HL-60 (cell line): ENCODE results near the gene CGB2.
A peak's percentile ranks its signal among the peaks of the same experiment; 100 is the strongest.
"Not testable (repeated sequence)": the region's sequence is repeated elsewhere in the genome, so short reads cannot be mapped to it uniquely, and the experiment has no call there.

ENCODE experiments used
- DNase-seq, 2 experiments: peaks; one replicate each; pipeline ENCODE4 v3.0.0-alpha.2; 2010 to 2020; ENCODE audit warnings: low read depth in 1 of 2, low spot score in 1 of 2
- H3K27ac ChIP-seq: fragments of 250-450 bp; sonication (Bioruptor Pico); replicated peaks from 2 replicates; pipeline ENCODE4 v1.5.1; 2020; ENCODE audit warnings: mild to moderate bottlenecking, moderate library complexity
- H3K27me3 ChIP-seq: fragments of 250-450 bp; sonication (Bioruptor Pico); 2 replicates; pipeline ENCODE4 v1.5.1; 2021; ENCODE audit warnings: mild to moderate bottlenecking, moderate library complexity; ENCODE audit not compliant: insufficient read depth, poor library complexity, severe bottlenecking
- H3K4me3 ChIP-seq: replicated peaks from 2 replicates; pipeline ENCODE4 v1.5.1; 2011; ENCODE audit warnings: mild to moderate bottlenecking, control low read depth, low read length; ENCODE audit not compliant: insufficient read depth
- GABPA ChIP-seq: IDR thresholded peaks from 2 replicates; pipeline ENCODE4 v1.6.1; 2012; ENCODE audit warnings: low read depth
- POLR2AphosphoS5 ChIP-seq: IDR thresholded peaks from 2 replicates; pipeline ENCODE4 v1.6.1; 2012; ENCODE audit warnings: low read depth
- SPI1 ChIP-seq: IDR thresholded peaks from 2 replicates; pipeline ENCODE4 v1.6.1; 2012; ENCODE audit warnings: low read depth, mild to moderate bottlenecking, borderline replicate concordance
- TF ChIP-seq, protein P1 (sequence below): IDR thresholded peaks from 2 replicates; pipeline ENCODE4 v1.6.1; 2012; ENCODE audit warnings: low read depth; ENCODE audit not compliant: insufficient replicate concordance
- TF ChIP-seq, protein P2 (sequence below): IDR thresholded peaks from one replicate; pipeline ENCODE4 v1.5.1; 2011; ENCODE audit warnings: low read length, control low read depth, inconsistent platforms; ENCODE audit not compliant: insufficient read depth

The CGB2 gene

GRCh38 chr19:49042177-49042576 lies 10.5 kb downstream of the CGB2 start:
- Histone ChIP-seq H3K27ac (no peak overlapping the region), H3K27me3 (no peaks in the 10 kb centered on the region), H3K4me3 (no peak overlapping the region)
- DNase-seq, result no peak
- TF ChIP-seq, protein P1, sequence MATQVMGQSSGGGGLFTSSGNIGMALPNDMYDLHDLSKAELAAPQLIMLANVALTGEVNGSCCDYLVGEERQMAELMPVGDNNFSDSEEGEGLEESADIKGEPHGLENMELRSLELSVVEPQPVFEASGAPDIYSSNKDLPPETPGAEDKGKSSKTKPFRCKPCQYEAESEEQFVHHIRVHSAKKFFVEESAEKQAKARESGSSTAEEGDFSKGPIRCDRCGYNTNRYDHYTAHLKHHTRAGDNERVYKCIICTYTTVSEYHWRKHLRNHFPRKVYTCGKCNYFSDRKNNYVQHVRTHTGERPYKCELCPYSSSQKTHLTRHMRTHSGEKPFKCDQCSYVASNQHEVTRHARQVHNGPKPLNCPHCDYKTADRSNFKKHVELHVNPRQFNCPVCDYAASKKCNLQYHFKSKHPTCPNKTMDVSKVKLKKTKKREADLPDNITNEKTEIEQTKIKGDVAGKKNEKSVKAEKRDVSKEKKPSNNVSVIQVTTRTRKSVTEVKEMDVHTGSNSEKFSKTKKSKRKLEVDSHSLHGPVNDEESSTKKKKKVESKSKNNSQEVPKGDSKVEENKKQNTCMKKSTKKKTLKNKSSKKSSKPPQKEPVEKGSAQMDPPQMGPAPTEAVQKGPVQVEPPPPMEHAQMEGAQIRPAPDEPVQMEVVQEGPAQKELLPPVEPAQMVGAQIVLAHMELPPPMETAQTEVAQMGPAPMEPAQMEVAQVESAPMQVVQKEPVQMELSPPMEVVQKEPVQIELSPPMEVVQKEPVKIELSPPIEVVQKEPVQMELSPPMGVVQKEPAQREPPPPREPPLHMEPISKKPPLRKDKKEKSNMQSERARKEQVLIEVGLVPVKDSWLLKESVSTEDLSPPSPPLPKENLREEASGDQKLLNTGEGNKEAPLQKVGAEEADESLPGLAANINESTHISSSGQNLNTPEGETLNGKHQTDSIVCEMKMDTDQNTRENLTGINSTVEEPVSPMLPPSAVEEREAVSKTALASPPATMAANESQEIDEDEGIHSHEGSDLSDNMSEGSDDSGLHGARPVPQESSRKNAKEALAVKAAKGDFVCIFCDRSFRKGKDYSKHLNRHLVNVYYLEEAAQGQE, result no peak
- TF ChIP-seq, protein P2, sequence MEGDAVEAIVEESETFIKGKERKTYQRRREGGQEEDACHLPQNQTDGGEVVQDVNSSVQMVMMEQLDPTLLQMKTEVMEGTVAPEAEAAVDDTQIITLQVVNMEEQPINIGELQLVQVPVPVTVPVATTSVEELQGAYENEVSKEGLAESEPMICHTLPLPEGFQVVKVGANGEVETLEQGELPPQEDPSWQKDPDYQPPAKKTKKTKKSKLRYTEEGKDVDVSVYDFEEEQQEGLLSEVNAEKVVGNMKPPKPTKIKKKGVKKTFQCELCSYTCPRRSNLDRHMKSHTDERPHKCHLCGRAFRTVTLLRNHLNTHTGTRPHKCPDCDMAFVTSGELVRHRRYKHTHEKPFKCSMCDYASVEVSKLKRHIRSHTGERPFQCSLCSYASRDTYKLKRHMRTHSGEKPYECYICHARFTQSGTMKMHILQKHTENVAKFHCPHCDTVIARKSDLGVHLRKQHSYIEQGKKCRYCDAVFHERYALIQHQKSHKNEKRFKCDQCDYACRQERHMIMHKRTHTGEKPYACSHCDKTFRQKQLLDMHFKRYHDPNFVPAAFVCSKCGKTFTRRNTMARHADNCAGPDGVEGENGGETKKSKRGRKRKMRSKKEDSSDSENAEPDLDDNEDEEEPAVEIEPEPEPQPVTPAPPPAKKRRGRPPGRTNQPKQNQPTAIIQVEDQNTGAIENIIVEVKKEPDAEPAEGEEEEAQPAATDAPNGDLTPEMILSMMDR, result no peak

GRCh38 chr19:49042666-49043065 lies 11.0 kb downstream of the CGB2 start:
- not testable (repeated sequence) for H3K4me3 ChIP-seq, H3K27me3 ChIP-seq, H3K27ac ChIP-seq, DNase-seq

- not testable (repeated sequence) for H3K27me3 ChIP-seq, H3K27ac ChIP-seq, H3K4me3 ChIP-seq, DNase-seq
Observed at GRCh38 chr19:49043548-49043947, 11.9 kb downstream of the CGB2 start, which contains the start of gene CGB5. CGB5 (plus strand) TSS chr19:49043848; CDS start chr19:49044210, 362 bp downstream.

- H3K27ac ChIP-seq, H3K27me3 ChIP-seq, H3K4me3 ChIP-seq, DNase-seq: not testable (repeated sequence)
Observed at GRCh38 chr19:49049011-49049410, 17.3 kb downstream of the CGB2 start, which contains the start of gene CGB8. CGB8 (minus strand) TSS chr19:49049111; CDS start chr19:49048739, 372 bp downstream.

- H3K27me3 ChIP-seq, DNase-seq, H3K27ac ChIP-seq, H3K4me3 ChIP-seq: not testable (repeated sequence)
Observed at GRCh38 chr19:49049834-49050233, 18.1 kb downstream of the CGB2 start.

DNA sequence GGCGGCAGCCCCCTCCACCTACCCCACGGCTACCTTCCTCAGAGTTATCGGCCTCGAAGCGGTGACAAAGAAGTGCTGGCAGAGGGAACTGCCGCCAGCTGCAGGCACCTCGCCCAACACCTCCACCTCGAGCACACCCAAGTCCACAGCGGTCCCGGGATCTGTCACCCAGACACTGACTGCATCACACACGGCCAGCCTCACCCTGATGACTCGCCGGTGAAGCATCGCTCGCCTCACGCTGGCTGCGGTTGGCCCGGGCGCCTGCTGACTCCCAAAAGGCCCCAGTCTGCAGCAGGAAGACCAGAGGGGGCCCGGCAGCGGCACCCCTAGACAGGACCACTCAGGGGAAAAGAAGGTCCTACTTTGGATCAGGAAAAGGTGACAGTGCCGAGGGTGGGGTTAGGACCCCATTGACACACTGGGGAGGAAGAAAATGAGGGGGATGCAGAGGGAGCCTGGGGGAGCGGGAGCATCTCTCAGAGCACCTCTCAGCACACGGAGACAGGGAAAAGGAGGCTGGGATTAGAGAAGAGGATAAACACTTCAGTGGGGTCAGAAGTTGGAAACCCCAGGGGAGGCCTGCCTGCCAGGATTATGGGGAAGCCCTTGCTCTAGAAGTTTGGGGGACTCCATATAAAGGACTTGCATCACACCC lies 18.8 kb downstream of the CGB2 start:
- not testable (repeated sequence) for DNase-seq

GRCh38 chr19:49056101-49056901 lies 24.6 kb downstream of the CGB2 start:
- peak overlapping the region; percentile 35 for H3K4me3 ChIP-seq
- no peak overlapping the region for H3K27ac ChIP-seq
- peaks cover 48% of the 10 kb centered on the region for H3K27me3 ChIP-seq
- peak; percentile 9 to 15 for DNase-seq
- TF ChIP-seq SPI1, result no peak
- TF ChIP-seq GABPA, result no peak
- no peak for TF ChIP-seq POLR2AphosphoS5
- TF ChIP-seq, protein P1, result no peak
- TF ChIP-seq, protein P2, result no peak

More for the DNA sequence above, 18.8 kb downstream of the CGB2 start:
- not testable (repeated sequence) for H3K27ac ChIP-seq, H3K27me3 ChIP-seq, H3K4me3 ChIP-seq

DNA sequence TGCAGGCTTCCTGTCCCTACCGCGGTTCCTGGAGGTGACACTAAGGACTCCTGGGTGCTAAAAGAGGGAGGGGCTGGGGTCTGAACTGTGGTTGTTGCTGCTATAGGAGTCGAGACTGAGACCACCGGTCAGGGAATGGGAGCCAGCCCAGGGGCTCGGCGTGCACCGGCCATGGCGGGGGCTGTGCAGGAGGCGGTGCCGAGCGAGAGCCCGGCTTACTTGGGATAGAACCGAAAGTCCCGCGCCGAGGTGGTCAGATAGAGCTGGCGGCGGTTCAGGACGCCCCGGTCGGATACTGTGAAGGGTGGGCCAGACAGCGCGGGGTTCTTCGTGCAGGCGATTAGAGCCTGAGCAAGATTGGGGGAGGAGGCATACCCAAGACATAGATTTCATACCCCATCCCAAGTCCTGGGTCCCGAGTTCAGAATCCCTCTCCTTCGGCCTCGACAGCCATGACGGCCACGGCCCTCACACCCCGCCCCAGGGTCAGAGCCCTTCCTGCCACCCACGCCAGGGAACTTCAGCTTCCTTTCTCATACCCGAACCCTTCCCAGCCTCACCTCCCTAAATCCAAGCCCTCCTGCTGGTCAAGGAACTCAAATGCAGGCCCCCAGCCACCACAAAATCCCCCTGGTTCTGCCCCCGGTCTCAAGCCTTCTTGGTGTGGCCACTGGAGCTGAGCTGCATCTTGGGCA lies 25.4 kb downstream of the CGB2 start:
- not testable (repeated sequence) for H3K27ac ChIP-seq, DNase-seq, H3K4me3 ChIP-seq
- H3K27me3 ChIP-seq, result peaks cover 52% of the 10 kb centered on the region
